GM12873 (cell line): Measurements from ENCODE around the gene CDC37.

Experiments used
- CTCF ChIP-seq: IDR thresholded peaks from 2 replicates; pipeline ENCODE4 v1.5.1; 2012; ENCODE audit warnings: low read depth, mild to moderate bottlenecking, moderate library complexity, low read length, control low read depth; ENCODE audit not compliant: insufficient read depth; ENCODE audit errors: missing control alignments

CDC37 gene

GRCh38 chr19:10388957-10389356 is 14.4 kb downstream of the CDC37 start:
- TF ChIP-seq CTCF: peak; percentile 94

DNA sequence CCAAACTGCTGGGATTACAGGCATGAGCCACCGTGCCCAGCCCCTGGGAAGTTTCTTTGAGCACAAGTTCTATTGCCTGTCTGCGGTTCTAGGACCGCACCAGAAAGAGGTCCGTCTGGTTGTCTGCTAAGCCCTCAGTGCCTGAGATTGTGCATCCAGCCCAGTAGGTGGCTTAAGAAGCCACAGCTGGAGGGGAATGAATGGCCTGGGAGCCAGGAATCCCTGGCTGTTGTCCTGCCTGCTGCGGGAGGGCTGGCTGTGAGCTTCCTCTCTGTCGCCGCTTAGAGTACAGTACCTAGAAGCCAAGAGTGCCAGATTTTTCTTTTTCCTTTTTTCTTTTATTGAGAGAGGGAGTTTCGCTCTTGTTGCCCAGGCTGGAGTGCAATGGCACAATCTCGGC is 18.8 kb downstream of the CDC37 start:
- peak; percentile 9 for TF ChIP-seq CTCF

DNA sequence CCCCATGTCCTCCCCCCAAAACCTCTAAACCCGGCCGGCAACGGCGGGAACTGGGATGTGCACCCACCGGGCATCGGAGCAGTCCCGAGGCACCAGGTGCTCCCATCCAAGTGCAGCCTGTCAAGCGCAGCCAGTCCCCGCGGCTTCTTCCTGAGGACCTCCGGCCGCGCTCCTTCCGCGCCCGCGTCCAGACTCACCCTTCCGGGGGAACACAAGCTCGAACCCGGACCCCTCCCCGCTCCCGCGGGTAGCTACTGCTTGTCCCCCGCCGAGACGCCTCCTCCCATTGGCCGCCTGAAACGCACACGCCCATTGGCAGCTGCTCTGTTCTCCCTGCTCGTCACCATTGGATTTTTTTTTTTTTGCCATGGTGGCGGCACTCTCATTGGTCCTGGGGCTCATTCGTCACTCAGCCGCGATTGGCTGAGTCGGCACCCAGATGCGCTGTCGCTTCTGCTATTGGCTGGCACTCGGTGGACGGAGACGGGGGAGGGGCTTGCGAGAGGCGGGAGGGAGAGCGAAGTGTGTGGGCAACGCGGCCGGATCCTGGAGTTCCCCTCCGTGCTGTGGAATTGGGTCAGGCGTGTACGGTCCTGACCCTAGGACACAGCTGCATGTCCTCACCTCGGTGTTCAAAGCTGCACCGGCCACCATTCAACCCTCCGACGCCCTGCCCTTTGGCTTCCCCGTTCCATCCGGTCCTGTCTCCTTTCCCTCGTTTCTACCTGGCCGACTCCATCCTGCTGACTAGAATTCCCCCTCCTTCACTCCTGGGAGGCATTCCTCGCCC is 22.8 kb downstream of the CDC37 start, which contains the start of gene TYK2:
TSS of gene TYK2 (minus strand) at position 260 of the 790 bp plus-strand sequence. CDS start 2,166 bp downstream, outside the sequence.
- TF ChIP-seq CTCF: no peak

DNA sequence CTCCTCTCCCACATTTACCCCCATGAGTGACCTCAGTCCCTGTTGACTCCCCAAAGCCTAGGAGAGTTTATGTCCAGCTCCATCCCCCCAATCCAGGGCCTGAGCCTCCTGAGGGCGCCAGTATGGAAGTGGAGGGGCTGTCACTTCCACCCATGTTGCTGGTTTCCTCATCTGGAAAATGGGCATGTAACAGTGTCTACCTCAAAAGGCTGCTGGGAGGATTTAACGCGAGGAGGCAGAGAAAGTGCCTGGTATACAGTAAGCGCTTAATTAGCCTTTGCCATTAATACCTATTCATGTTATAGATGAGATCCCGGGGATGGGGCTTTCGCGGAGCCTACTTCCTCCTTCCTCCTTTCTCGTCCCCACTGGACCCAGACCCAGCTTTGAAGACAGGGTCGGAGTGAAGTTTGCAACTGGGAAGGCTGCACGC is 23.4 kb downstream of the CDC37 start:
- no peak for TF ChIP-seq CTCF

- TF ChIP-seq CTCF: no peak
These were observed 25.2 kb downstream of the CDC37 start for GRCh38 chr19:10378124-10378523.

DNA sequence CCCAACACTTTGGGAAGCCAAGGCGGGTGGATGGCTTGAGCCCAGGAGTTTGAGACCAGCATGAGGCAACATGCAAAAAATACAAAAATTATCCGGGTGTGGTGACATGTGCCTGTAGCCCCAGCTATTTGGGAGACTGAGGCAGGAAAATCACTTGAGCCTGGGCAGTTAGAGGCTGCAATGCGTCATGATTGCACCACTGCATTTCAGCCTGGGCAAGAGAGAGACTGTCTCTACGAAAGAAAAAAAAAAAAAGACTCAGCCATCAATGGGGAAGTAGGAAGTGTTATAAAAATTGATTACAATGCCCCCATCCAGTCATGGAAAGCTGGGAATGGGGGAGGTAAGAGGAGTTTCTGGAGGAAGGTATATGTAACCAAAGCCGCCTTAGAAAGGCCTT is 28.4 kb downstream of the CDC37 start:
- TF ChIP-seq CTCF: no peak

DNA sequence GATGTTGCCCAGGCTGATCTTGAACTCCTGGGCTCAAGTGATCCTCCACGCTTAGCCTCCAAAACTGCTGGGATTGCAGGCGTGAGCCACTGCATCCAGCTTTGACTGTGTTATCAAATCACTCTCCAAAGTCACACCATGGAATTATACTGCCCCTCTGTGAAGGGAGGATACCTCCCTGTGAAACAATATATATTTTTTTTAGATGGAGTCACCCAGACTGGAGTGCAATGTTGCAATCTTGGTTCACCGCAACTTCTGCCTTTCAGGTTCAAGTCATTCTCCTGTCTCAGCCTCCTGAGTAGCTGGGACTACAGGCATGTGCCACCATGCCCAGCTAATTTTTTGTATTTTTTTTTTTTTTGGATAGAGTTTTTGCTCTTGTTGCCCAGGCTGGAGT is 30.7 kb downstream of the CDC37 start:
- no peak for TF ChIP-seq CTCF
